Rectal smooth muscle tissue (tissue), 1 donor: ENCODE data around the gene GFI1.
"Not testable (repeated sequence)": the region's sequence is repeated elsewhere in the genome, so short reads cannot be mapped to it uniquely, and the experiment has no call there.

Experiments used
- H3K27ac ChIP-seq: one replicate; pipeline ENCODE4 v1.7.0; 2013; ENCODE audit warnings: low read depth, low read length, inconsistent platforms
- H3K27me3 ChIP-seq: one replicate; pipeline ENCODE4 v1.7.0; 2013; ENCODE audit warnings: low read length; ENCODE audit not compliant: control insufficient read depth, insufficient read depth
- H3K36me3 ChIP-seq: one replicate; pipeline ENCODE4 v1.7.0; 2013; ENCODE audit warnings: low read length; ENCODE audit not compliant: control insufficient read depth, insufficient read depth
- H3K4me1 ChIP-seq: one replicate; pipeline ENCODE4 v1.7.0; 2013; ENCODE audit warnings: low read length; ENCODE audit not compliant: control insufficient read depth, insufficient read depth
- H3K4me3 ChIP-seq: one replicate; pipeline ENCODE4 v1.7.0; 2013; ENCODE audit warnings: low read length
- H3K9ac ChIP-seq: one replicate; pipeline ENCODE4 v1.7.0; 2013; ENCODE audit warnings: low read length

GFI1 gene

DNA sequence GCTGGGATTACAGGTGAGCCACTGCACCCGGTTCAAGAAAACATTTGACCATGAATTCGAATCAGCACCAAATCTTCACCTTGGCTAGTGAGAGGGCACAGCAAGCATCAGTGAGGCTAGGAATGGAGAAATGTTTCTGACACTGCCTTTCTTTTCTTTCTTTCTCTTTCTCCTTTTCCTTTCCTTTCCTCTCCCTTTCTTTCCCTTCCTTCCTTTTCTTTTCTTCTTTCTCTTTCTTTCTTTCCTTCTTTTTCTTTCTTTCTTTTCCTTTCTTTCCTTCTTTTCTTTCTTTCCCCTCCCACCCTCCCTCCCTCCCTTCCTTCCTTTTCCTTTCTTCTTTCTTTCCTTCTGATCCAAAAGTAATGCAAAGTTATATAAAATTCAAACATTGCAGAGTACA, 40.9 kb downstream of the GFI1 start:
- no peak overlapping the region for H3K4me3 ChIP-seq
- no peaks in the 10 kb centered on the region for H3K36me3 ChIP-seq
- no peaks in the 10 kb centered on the region for H3K4me1 ChIP-seq
- no peak overlapping the region for H3K27ac ChIP-seq
- H3K9ac ChIP-seq: no peak overlapping the region
- no peaks in the 10 kb centered on the region for H3K27me3 ChIP-seq

GRCh38 chr1:92444351-92444750, 42.4 kb downstream of the GFI1 start:
- Histone ChIP-seq H3K4me3 (no peak overlapping the region), H3K36me3 (no peaks in the 10 kb centered on the region)

DNA sequence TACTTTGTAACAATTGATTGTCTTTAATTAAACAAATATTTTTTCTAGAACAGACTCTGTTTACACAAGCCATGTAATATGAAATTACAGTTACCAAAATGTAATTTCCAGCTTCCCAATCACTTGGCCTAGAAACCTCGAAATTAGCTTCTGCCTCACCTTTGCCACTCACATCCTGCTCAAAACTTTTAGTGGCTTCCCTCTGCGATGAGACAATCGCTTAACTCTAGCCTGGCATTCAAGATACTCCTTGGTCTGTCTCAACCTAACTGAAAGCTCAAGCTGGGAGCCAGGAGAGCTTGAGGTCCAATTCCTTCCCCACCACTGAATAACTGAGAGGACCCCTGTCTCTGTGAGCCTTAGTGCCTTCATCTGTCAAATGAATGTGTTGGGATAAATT, 42.8 kb downstream of the GFI1 start:
- Histone ChIP-seq H3K36me3 (no peaks in the 10 kb centered on the region), H3K27ac (no peak overlapping the region), H3K9ac (no peak overlapping the region), H3K4me3 (no peak overlapping the region), H3K27me3 (no peaks in the 10 kb centered on the region), H3K4me1 (no peaks in the 10 kb centered on the region)

More at GRCh38 chr1:92444351-92444750, 42.4 kb downstream of the GFI1 start:
- Histone ChIP-seq H3K27ac (no peak overlapping the region), H3K27me3 (no peaks in the 10 kb centered on the region), H3K4me1 (no peaks in the 10 kb centered on the region), H3K9ac (no peak overlapping the region)

DNA sequence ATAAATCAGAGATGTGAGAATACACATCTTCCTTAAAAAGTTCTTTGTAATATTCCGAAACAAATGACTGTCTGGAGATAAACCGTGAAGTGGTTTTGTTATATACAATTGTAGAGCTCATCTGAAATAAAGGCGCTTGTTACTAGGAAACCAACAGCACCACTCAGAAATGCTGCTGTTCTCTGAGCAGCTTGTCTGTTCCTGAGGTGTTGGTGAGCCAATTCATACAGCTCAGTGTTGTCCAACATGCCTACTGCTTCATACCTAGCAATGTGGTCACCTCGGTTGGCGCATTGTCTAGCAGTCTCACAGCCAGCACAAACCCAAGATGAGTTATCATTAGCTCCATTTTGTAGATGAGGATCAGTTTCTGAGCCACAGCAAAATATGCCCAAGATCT, 44.4 kb downstream of the GFI1 start:
- H3K4me1 ChIP-seq: no peaks in the 10 kb centered on the region
- no peak overlapping the region for H3K4me3 ChIP-seq
- no peak overlapping the region for H3K27ac ChIP-seq
- no peak overlapping the region for H3K9ac ChIP-seq
- no peaks in the 10 kb centered on the region for H3K36me3 ChIP-seq
- H3K27me3 ChIP-seq: no peaks in the 10 kb centered on the region

GRCh38 chr1:92441697-92442342, 44.9 kb downstream of the GFI1 start:
- Histone ChIP-seq H3K4me1 (no peaks in the 10 kb centered on the region), H3K36me3 (no peaks in the 10 kb centered on the region), H3K27me3 (no peaks in the 10 kb centered on the region), H3K9ac (no peak overlapping the region), H3K4me3 (peak overlapping the region; percentile 29), H3K27ac (no peak overlapping the region)

- Histone ChIP-seq H3K27ac (no peak overlapping the region), H3K36me3 (no peaks in the 10 kb centered on the region), H3K9ac (no peak overlapping the region), H3K27me3 (no peaks in the 10 kb centered on the region), H3K4me1 (no peaks in the 10 kb centered on the region), H3K4me3 (peak overlapping the region; percentile 29)
Measured at GRCh38 chr1:92441316-92441696, 45.4 kb downstream of the GFI1 start.

DNA sequence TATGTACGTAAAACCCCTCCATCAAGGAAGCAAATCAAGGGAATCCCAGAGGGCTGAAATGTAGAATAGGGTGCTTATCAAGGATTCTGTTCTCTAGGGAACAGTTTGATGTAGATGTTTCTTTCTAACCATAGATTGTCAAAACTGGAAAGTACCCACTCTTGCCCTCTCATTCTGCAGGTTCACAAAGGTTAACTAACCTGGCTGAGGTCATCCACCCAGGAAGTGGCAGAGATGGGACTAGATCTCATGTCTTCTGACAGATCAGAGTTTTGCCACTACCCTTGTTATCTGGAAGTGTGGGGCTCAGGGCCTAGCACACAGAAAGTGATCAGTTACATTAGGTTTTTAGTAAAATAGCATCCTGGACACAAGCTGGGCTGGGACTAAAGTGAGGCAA, 47.4 kb downstream of the GFI1 start:
- Histone ChIP-seq H3K9ac (no peak overlapping the region), H3K36me3 (no peaks in the 10 kb centered on the region), H3K27me3 (no peaks in the 10 kb centered on the region), H3K27ac (no peak overlapping the region), H3K4me1 (no peaks in the 10 kb centered on the region), H3K4me3 (no peak overlapping the region)

GRCh38 chr1:92434572-92434971, 52.2 kb downstream of the GFI1 start:
- not testable (repeated sequence) for H3K9ac ChIP-seq, H3K36me3 ChIP-seq, H3K4me1 ChIP-seq, H3K27me3 ChIP-seq, H3K27ac ChIP-seq, H3K4me3 ChIP-seq

DNA sequence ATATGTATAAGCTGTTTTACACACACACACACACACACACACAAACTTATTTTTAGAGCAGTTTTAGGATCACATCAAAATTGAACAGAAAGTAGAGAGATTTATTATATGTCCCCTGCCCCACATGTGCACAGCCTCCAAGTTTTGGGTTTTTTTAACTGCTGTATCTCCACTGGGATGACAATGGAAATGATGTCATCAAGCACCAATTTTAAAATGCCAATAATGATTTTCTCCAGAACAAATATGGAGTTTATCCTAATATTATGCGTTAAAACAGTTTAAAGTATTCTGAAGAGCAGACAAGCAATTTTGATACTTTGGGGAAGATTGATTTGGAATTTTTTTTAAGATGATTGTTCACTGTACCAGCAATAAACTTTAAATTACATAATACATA, 56.7 kb downstream of the GFI1 start:
- H3K27ac ChIP-seq: no peak overlapping the region
- H3K36me3 ChIP-seq: no peaks in the 10 kb centered on the region
- H3K27me3 ChIP-seq: no peaks in the 10 kb centered on the region
- H3K4me1 ChIP-seq: no peaks in the 10 kb centered on the region
- H3K4me3 ChIP-seq: no peak overlapping the region
- H3K9ac ChIP-seq: no peak overlapping the region

GRCh38 chr1:92425617-92426016, 61.1 kb downstream of the GFI1 start:
- Histone ChIP-seq H3K9ac (no peak overlapping the region), H3K4me1 (no peaks in the 10 kb centered on the region), H3K4me3 (no peak overlapping the region), H3K27ac (no peak overlapping the region), H3K27me3 (no peaks in the 10 kb centered on the region), H3K36me3 (no peaks in the 10 kb centered on the region)
